GM12873 (cell line): ENCODE results near the gene PQBP1.

Experiments
- CTCF ChIP-seq: IDR thresholded peaks from 2 replicates; pipeline ENCODE4 v1.5.1; 2012; ENCODE audit warnings: low read depth, mild to moderate bottlenecking, moderate library complexity, low read length, control low read depth; ENCODE audit not compliant: insufficient read depth; ENCODE audit errors: missing control alignments

Gene PQBP1

GRCh38 chrX:48897625-48898306 is at the start of gene PQBP1, which contains the start of gene TIMM17B:
PQBP1 (plus strand) TSS chrX:48897930; CDS start chrX:48898510, 580 bp downstream.
TIMM17B (minus strand) TSS chrX:48897768; CDS start chrX:48897749, 19 bp downstream.
- no peak for TF ChIP-seq CTCF

GRCh38 chrX:48848847-48849246 is 48.9 kb upstream of the PQBP1 start:
- no peak for TF ChIP-seq CTCF

GRCh38 chrX:48852857-48853256 is 44.9 kb upstream of the PQBP1 start:
- TF ChIP-seq CTCF, result no peak

GRCh38 chrX:48854898-48855297 is 42.8 kb upstream of the PQBP1 start:
- TF ChIP-seq CTCF, result no peak

GRCh38 chrX:48864210-48864609 is 33.5 kb upstream of the PQBP1 start:
- TF ChIP-seq CTCF, result no peak

- TF ChIP-seq CTCF, result no peak
Observed at GRCh38 chrX:48883729-48884128, 14.0 kb upstream of the PQBP1 start.

- no peak for TF ChIP-seq CTCF
Observed at GRCh38 chrX:48890296-48890925, 7.3 kb upstream of the PQBP1 start.
